Aortic smooth muscle cell (primary cell): ENCODE data around the gene NEXN. TPM values are rescaled to one million over a fixed set of nuclear protein-coding genes. Genes with fewer than 3 reads are reported as not detected.

Experiments used
- total RNA-seq: library from RNA; depleted of rRNA; stranded (reverse); fragments of >200 nt; gene quantifications from 2 replicates; pipeline ENCODE4 v1.2.3, GENCODE V29; 2014

Gene NEXN
- total RNA-seq, result 11.2 and 26.5 TPM in 2 replicates

DNA sequence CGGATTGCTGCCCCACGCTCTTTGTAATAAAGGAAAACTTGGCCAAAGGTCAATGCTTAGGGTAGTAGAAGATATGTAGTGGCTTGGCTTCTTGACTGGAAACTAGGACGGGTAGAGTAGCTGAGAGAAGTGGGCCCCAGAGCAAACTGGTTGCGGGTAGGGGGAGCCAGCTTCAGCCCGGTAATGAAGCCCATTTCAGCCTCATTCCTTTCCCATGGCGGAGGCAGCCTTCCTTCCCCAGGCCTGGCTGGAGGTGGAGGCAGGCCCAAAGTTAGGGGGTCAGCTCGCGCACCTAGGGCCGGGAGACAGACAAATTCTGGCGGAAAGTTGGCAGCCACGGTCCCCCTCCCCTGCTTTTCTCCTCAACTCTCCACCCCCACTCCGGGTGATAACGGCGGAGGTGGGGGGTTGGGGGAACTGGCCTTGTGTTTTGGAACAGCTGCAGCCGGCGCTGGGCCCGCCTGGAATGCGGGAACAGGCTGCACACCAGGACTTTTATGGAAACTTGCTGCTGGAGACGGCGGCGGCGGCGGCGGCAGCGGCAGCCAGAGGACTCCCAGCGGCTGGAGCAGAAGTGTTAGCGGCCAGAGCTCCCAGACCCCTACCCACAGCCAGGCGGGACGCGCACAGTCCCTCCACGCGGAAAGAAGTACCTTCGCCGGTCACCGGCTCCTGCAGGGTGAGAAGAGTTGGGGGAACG lies at the start of gene NEXN:
Gene NEXN, plus strand, starts transcription at position 544 of the 700 bp plus-strand sequence. CDS start 27,483 bp downstream, outside the sequence.

DNA sequence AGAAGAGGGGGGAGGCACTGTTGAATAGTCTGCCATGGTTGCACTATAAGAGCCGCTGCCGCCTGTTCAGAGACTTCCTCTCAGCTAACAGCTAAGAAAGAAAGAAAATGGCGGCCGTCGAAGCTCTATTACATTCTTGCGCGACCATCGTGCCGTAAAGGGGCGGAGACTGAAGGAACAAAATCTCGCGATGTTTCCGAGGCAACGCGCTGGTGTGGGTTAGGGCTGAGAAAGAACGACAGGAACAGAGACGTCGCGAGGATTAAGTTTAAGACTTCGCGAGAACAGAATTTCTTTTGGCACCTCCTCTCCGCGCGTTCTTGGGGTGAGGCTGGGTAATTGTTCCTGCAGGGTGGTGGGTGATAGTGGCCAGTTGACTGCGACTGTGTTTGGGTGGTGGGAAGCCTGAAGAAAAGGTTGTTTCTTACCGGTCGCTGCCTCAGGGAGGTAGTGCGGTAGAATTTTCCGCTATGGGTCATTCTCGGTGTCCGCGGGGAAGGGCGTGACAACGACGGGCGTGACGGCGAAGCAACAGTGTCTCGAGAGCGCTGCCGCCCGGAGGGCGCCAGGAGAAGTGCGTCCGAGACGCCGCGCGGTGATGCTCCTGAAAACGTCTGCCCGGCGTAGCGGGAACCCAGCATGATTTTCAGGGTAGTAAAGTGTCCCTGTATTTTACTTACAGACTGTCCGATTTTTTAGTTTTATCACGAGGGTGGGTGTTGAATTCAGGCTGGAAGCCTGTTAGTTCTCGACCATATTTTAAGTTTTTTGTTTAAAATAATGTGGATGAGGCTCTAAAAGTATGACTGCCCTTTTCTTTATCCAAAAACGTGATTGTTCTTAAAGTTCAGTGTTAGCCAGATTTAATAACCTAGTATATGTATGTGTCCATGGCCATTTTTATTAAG lies 90.8 kb downstream of the NEXN start, which contains the start of gene FUBP1:
Gene FUBP1, minus strand, starts transcription at position 104 of the 908 bp plus-strand sequence. Its CDS starts 68 bp downstream, at position 36.

Other genes starting within 250 kb of the NEXN start
- 45.8 and 61.7 TPM in 2 replicates for gene ZZZ3, start 206.0 kb upstream of the NEXN start, total RNA-seq
- 65.4 and 67.1 TPM in 2 replicates for gene USP33, start 128.8 kb upstream of the NEXN start, total RNA-seq
- gene MIGA1, start 109.0 kb upstream of the NEXN start, total RNA-seq, result 11.9 and 14.3 TPM in 2 replicates
- gene FUBP1, start 90.4 kb downstream of the NEXN start, total RNA-seq, result 106 and 115 TPM in 2 replicates
- gene DNAJB4, start 116.3 kb downstream of the NEXN start, total RNA-seq, result 71.5 and 72.1 TPM in 2 replicates
- gene GIPC2, start 157.3 kb downstream of the NEXN start, total RNA-seq, result 0.62 and 0.92 TPM in 2 replicates